HG03039 (cell line): ENCODE measurements around the gene MAML3.
"Not testable (repeated sequence)": the region's sequence is repeated elsewhere in the genome, so short reads cannot be mapped to it uniquely, and the experiment has no call there.

Source experiments
- ATAC-seq: cut with Tn5 transposase; IDR thresholded peaks from one replicate; pipeline ENCODE4 v1.9.1; 2021; ENCODE audit warnings: mild to moderate bottlenecking, moderate library complexity; ENCODE audit not compliant: unreplicated experiment

Gene MAML3

DNA sequence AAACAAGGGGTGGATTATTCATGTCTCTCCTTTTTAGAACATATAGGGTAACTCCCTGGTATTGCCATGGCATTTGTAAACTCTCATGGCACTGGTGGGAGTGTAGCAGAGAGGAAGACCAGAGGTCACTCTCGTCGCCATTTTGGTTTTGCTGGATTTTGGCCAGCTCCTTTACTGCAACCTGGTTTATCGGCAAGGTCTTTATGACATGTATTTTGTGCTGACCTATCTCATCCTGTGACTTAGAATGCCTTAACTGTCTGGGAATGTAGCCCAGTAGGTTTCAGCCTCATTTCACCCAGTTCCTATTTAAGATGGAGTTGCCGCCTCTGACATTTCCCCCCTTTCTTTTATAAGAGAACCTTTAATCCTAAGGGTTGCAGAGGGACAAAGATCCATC, 442.5 kb downstream of the MAML3 start:
- no peak for ATAC-seq

- ATAC-seq, result no peak
These were observed 443.9 kb downstream of the MAML3 start for GRCh38 chr4:139710073-139710472.

- ATAC-seq, result no peak
These were observed 444.3 kb downstream of the MAML3 start for GRCh38 chr4:139709660-139710059.

- ATAC-seq, result no peak
These were observed 449.0 kb downstream of the MAML3 start for GRCh38 chr4:139704915-139705485.

- ATAC-seq, result no peak
These were observed 453.4 kb downstream of the MAML3 start for GRCh38 chr4:139700568-139700967.

DNA sequence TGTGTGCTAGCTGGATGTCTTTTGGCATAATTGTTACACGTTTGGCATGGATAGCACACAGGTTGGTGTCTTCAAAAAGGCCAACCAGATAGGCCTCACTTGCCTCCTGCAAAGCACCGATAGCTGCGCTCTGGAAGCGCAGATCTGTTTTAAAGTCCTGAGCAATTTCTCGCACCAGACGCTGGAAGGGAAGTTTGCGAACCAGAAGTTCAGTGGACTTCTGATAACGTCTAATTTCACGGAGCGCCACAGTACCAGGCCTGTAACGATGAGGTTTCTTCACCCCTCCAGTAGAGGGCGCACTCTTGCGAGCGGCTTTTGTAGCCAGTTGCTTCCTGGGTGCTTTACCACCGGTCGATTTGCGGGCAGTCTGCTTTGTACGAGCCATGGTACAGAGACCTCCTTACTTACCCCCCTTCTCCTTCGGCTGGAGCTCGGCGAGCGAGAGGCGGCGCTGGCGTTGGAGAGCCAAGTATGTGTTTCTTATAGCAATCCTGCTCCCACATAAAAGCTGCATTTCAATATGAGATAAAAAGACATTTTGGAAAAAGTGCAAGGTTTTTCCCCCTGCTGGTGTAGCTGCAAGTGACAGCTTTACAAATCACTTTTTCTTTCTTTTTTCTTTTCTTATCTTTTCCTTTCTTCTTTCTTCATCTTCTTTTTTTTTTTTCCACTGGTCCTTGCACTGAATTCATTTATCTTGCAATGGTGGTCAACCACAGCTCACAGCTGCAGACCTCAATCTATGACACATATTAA, 455.6 kb downstream of the MAML3 start:
- ATAC-seq, result not testable (repeated sequence)

GRCh38 chr4:139696491-139696890, 457.5 kb downstream of the MAML3 start:
- ATAC-seq, result no peak

DNA sequence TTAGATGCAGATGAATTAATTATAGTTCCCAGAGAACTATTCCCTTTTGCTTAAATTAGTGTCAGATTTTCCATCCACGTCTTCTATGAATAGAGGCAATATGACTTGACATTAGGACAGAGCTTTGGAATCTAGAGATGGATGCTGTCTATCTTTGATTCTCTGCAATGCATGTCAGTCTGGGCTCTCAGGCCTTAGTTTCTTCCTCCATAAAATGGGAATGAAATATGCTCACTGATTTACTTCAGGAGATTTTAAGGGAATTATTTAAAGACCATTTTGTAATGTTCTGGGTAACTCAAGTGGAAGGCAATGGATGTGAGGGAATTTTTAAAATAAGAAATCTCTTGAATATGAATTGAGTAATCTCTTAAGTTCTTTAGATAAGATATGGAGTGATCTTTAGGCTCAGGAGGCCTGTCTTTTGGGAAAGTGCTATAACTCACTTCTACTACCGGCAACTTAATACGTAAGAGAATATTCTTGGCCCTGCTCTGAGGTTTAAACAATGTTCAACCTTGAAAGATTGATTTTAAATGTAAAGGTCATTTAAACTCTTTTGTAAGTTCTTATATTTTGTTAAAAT, 459.4 kb downstream of the MAML3 start:
- no peak for ATAC-seq

DNA sequence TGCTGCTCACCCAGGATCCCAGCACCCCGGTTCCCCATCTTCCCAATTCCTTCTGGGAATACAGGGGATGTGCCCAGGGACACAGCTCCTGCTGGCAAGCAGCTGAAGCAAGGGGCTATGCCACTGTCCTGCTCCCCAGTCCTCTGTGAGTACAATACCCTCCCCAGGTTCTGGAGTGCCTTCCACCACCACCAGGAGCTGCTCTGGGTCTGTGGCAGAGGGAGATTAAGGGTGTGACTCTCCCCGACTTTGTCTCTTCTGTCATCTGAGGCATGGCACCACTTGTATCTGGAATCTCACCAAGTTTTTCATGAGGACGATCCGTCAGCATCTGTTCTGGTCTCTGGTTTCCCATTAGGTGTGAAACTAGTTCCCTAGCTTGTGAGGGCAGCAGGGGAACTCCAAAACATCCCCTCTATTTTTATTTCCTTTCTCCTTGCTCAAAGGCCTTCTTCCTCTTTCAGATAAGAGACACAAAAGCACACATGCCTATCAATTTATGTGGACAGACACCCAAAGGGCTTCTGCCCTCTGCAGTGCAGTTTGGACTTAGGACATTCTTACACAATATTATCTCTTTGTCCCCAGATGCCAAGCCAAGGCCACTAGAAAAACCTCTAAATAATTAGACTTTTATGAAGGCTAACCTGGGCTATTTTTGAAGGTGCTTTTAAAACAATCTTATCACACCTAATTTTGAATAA, 461.5 kb downstream of the MAML3 start:
- ATAC-seq, result no peak

GRCh38 chr4:139690419-139690818, 463.6 kb downstream of the MAML3 start:
- ATAC-seq, result no peak

DNA sequence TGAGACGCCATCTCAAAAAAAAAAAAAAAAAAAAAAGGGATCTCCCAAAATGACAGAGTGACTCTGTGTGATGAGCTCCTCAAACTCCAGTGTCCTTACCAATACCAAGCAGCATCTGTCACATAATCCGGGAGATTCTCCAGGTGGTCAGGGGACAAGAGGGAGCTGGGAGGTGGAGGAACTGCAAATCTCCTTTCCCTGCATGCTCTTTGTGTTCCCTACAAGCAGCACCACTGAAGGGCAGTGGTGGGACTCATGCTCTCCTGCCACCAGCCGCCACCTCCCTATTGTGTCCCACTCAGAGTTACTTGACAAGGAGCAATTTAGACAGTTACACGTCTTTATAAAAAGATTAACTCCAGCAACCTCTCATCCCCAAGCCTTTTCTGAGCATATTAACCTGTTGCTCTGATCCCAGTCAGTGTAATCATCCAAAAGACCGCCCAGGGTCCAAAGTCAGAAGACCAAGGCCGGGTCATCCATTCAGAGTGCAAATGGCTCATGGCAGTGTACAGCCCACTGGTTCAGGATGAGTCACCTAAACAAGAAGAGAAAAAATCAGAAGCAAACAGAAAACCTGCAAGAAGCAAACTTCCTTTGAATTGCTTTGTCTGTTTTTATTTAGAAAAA, 464.8 kb downstream of the MAML3 start:
- no peak for ATAC-seq

GRCh38 chr4:139686988-139687387, 467.0 kb downstream of the MAML3 start:
- no peak for ATAC-seq

GRCh38 chr4:139686130-139686529, 467.9 kb downstream of the MAML3 start:
- no peak for ATAC-seq

DNA sequence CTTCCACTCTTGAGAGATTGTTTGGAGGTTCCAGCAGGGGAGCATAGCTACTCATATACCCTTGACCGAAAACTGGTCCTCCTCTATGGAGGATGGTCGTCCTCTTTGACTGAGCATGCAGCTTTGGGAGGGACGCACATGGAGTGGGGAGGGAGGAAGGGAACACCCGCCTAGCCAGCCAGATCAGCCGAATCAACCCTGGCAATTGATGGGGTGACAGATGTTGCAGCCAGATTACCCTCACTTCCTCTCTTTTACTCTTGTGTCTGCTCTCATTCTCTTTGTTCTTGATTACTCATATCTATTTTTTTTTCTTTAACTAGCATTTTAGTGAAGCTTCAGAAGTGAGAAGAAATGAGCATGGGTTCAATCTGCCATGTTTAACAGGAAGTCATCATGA, 468.8 kb downstream of the MAML3 start:
- no peak for ATAC-seq

DNA sequence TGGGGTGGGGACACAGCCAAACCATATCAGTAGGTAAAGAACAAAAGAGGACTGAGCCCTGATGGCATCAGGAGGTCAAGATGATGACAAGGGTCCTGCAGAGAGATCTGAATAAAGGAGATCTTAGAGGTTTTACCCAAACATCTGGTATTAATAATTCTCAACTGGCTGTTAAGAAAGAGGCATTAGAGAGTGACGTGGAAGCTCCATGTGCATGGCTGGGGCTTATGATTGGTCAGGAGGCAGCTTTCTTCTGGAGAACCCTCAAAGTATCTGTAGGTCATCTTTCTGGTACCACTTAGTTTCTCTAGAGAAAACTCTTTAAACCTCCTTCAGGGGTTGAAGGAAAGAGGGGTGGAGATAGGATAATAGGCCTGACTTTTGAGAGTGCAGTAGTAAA, 469.6 kb downstream of the MAML3 start:
- no peak for ATAC-seq

DNA sequence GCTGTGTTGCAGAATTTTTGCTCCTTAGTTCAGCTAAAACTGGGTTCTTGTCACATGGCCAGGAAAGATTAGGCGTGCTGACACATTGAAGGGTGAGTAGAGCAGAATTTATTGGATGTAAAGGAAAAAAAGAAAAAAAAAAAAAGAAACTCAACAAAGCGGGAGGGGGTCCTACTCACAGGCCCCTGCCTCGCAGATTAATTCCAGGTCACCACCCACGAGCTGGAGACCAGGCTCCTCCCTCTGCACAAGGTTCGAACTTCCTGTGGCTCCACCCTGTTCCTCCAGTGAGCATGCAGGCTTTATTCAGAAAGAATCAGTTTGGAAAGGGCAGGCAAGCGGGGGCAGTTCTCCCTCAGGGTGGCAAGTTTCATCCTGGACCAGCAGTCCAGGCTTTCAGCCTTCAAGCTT, 471.2 kb downstream of the MAML3 start:
- ATAC-seq, result no peak

DNA sequence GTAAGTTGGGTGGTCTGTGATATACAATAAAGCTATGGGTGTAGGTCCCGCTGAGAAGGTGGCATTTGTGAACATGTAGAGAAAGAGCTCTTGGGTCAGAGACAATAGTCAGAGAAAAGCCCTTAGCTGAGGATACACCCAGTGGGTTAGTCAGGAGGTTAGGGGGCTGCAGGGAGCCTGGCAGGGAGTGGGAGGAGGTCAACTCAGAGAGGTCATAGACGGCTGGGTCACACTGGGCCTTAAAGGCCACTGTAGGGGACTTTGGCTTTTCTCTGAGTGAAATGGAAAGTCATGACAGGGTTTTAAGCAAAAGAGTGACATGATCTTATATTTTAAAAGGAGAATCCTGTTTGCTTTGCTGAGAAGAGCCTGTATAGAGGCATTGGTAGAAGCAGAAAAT, 471.7 kb downstream of the MAML3 start:
- ATAC-seq, result no peak

- ATAC-seq, result no peak
These were observed 476.9 kb downstream of the MAML3 start for GRCh38 chr4:139676913-139677585.

GRCh38 chr4:139676365-139676764, 477.6 kb downstream of the MAML3 start:
- no peak for ATAC-seq

GRCh38 chr4:139675651-139676050, 478.3 kb downstream of the MAML3 start:
- ATAC-seq, result no peak
